Measurements from ENCODE around the gene ZNF407.

ZNF407 gene

GRCh38 chr18:74892066-74892627 lies 294.5 kb downstream of the ZNF407 start:
- no peak for DNase-seq (ENCODE audit: low read depth)

GRCh38 chr18:74895686-74896085 lies 298.0 kb downstream of the ZNF407 start:
- no peak for DNase-seq (ENCODE audit: low read depth)

- DNase-seq (ENCODE audit: low read depth), result no peak
Observed at GRCh38 chr18:74896390-74896991, 298.8 kb downstream of the ZNF407 start.

GRCh38 chr18:74897971-74898657 lies 300.4 kb downstream of the ZNF407 start:
- no peak for DNase-seq (ENCODE audit: low read depth)

- DNase-seq (ENCODE audit: low read depth), result no peak
Observed at GRCh38 chr18:74898965-74899364, 301.3 kb downstream of the ZNF407 start.

- DNase-seq (ENCODE audit: low read depth), result no peak
Observed at GRCh38 chr18:74899554-74899953, 301.9 kb downstream of the ZNF407 start.

- no peak for DNase-seq (ENCODE audit: low read depth)
Observed at GRCh38 chr18:74901362-74902146, 303.9 kb downstream of the ZNF407 start.

- no peak for DNase-seq (ENCODE audit: low read depth)
Observed at GRCh38 chr18:74902147-74902455, 304.4 kb downstream of the ZNF407 start.

DNA sequence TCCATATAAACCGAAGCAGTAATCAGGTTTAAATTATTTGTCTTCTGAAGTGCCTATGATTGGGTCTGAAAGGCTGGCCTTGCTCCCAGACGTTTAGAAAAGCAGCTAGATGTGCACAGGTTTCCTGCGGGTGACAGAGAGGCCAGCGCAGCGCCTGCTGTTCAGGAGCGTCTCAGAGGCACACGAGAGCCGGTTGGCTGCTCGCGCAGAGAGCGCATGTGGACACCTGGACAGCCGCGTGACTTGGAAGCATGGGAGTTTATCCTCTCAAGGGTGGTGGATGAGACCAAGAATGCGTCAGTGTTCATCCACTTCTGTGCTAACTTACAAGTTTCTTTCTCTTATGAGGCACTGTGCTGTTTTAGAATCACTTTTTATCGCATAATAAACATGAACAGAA lies 307.6 kb downstream of the ZNF407 start:
- no peak for DNase-seq (ENCODE audit: low read depth)

DNA sequence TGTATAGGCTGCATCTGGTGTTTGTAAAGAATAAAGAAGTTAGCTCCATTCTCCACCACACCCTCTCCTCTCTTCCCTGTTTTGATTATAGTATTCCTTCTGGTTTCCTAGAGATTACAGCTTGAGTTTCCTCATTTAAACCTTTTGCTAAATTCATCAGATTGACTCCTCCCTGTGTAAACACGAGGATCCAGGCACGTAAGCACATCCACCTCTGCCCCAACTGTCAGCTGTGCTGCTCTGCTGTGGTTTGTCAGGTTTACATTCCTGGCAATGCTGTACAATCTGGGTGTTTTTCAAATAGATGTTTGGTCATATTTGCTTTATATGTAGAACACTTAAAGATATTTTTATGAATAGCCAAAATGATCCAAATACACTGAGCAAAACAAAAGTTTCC lies 308.5 kb downstream of the ZNF407 start:
- no peak for DNase-seq (ENCODE audit: low read depth)

DNA sequence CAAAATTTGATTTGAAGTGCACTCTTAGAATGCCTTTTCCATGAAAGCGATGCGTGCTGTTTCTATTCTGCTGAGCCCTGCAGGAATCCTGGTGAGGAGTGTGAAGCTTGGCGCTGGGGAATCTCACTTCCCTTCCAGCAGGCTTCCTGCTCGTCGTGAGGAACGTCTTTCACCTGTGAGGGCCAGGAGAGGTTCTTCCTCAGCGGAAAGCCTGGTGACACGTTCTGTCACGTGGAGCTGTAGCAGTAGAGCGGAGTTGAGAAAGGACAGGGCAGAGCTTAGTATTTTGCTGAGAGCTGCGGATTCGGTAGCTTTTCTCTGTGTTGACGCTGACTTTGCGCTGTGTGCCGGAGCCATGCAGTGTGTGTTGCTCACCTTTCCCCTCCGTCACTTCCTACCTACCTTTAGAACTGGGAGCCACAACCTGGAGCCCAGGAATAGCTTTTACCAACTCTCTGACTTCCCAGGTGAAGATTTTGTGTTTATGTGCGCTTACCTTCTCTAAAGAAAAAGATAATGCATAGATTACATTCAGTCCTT lies 316.5 kb downstream of the ZNF407 start:
- no peak for DNase-seq (ENCODE audit: low read depth)

- no peak for DNase-seq (ENCODE audit: low read depth)
Observed at GRCh38 chr18:74914648-74915047, 317.0 kb downstream of the ZNF407 start.

GRCh38 chr18:74916773-74917393 lies 319.2 kb downstream of the ZNF407 start:
- no peak for DNase-seq (ENCODE audit: low read depth)

DNA sequence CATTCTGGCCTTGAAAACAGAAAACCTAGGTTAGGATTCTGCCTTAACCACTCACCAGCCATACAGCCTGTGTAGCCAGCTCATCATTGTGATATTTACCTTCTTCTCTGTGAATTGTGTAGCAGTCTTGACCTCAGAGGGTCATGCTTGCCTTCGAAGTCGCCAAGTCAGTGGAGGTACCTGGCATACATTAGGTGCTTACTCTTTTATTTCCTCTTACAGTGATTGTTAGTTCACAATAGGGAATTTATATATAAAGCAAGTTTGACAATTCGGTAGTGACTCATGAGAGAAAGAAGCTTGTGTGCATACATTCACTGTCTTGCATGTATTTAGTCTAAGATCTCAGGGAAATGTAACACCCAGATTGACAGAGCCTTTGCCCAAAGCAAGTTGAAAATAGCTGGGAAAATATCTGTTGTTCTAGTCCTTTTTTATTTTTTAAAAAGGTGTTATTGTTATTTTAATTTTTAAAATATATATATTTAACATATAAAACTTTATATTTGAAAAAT lies 320.7 kb downstream of the ZNF407 start:
- DNase-seq (ENCODE audit: low read depth), result no peak

DNA sequence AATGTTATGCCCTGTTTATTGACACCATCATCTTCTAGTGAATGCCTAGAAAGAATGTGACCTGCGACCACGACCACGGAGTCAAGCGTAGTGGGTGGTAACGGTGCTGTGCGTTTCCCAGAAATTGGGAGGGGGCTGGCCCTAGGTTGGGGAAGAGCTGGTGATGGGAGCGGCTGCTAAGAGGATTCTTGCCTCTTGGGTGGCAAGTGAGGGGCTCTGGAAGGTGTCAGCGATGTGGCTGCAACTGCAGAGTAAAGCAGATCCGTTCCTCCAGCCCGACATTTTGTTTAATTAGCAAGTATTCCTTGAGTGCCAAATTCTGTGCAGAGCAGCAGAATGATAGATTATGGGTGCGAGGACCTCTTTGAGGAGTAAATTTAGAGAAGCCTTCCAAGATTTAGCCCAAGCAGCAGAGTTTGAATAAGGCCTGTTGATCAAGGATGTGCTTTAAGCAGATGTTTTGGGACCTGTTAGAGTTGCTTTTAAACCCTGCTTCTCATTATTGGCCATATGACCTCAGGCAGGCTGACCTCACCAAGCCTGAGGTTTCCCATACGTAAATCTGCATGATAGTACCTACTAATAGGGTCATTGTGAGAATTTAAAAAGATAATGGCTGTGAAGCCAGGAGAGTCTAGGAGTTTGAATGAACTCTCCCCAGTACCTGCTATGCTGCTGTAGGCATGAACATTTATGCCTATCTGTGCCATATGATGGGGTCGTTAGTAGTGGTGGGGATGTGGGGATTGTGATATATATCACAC lies 323.6 kb downstream of the ZNF407 start:
- no peak for DNase-seq (ENCODE audit: low read depth)

GRCh38 chr18:74926051-74926450 lies 328.4 kb downstream of the ZNF407 start:
- DNase-seq (ENCODE audit: low read depth), result no peak

- DNase-seq (ENCODE audit: low read depth), result no peak
Observed at GRCh38 chr18:74928194-74928968, 330.7 kb downstream of the ZNF407 start.

GRCh38 chr18:74929110-74929509 lies 331.4 kb downstream of the ZNF407 start:
- no peak for DNase-seq (ENCODE audit: low read depth)

- no peak for DNase-seq (ENCODE audit: low read depth)
Observed at GRCh38 chr18:74930616-74931015, 332.9 kb downstream of the ZNF407 start.

DNA sequence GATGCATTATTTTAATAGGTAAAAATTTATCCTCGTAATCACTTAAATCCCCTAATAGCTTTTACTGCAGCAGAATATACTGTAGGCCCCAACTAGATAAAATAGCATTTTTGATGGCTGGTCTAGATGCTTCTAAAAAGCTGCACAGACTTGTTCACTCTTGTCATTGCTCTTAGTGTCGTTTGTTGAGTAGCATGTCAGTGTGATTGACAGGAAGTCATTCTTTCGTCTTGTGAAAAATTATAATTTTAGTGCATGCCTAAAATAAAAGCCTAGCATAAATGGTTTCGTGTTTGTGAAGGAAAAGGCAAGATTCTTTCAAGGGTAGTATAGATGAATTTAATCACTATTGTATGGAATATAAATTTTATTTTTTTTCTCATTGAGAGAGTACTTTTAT lies 336.3 kb downstream of the ZNF407 start:
- DNase-seq (ENCODE audit: low read depth), result no peak

DNA sequence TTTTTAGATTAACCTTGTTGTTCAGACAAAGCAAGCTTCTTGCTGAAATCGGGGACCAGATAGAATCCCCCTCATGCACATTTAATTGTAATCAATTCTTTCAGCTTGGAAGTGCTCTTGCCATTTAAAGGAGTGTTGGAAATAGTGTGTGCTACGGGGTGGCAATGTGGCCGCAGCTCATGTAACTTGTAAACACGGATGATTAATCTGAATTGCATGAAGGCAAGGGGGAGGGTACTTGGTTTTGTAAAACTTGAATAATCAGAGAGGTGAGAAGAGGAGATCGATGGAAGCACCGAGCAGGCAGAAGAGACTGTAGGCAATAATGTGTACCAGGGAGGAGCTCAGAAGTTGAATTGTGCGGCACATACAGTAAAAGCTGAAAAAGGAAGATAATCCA lies 337.8 kb downstream of the ZNF407 start:
- no peak for DNase-seq (ENCODE audit: low read depth)
